Stomach (tissue), 19 donors: ENCODE measurements around the gene KRTAP1-3. TPM values are rescaled to one million over a fixed set of nuclear protein-coding genes. Genes with fewer than 3 reads are reported as not detected.
"Not testable (repeated sequence)": the region's sequence is repeated elsewhere in the genome, so short reads cannot be mapped to it uniquely, and the experiment has no call there.

Experiments used
- DNase-seq, 2 donors: peaks; one replicate each; pipeline versions ENCODE4 v3.0.0 to v3.0.0-alpha.2; 2013 to 2019
- H3K27ac ChIP-seq, 5 donors: fragments of 200-600 bp in 4 of 5; sonication (generic) in 4 of 5; one replicate each; pipeline ENCODE4 v1.5.1; 2013 to 2019; ENCODE audit warnings: mild to moderate bottlenecking in 1 of 5, moderate library complexity in 1 of 5
- H3K27me3 ChIP-seq, 3 donors: fragments of 200-600 bp; sonication (generic); one replicate each; pipeline ENCODE4 v1.5.1; 2017 to 2019; ENCODE audit warnings: mixed run types in 1 of 3
- H3K36me3 ChIP-seq, 4 donors: fragments of 200-600 bp; sonication (generic); 1 replicate in 3 of 4; 2 replicates in 1 of 4; pipeline ENCODE4 v1.5.1; 2016 to 2019
- H3K4me1 ChIP-seq, 4 donors: fragments of 200-600 bp; sonication (generic); one replicate each; pipeline ENCODE4 v1.5.1; 2016 to 2019
- H3K4me3 ChIP-seq, 4 donors: fragments of 200-600 bp; sonication (generic) in 3 of 4; one replicate each; pipeline ENCODE4 v1.5.1; 2016 to 2019; ENCODE audit warnings: mild to moderate bottlenecking in 1 of 4
- H3K9me3 ChIP-seq, 4 donors: fragments of 200-600 bp; sonication (generic); one replicate each; pipeline ENCODE4 v1.5.1; 2016 to 2019
- CTCF ChIP-seq, 7 experiments: fragments of 450-650 bp in 4 of 7; fragments of 200-600 bp in 3 of 7; sonication (generic) in 3 of 7; IDR thresholded peaks; one replicate each; pipeline ENCODE4 v1.5.1; 2016 to 2019; ENCODE audit warnings: antibody characterized with exemption in 7 of 7, control low read depth in 2 of 7, mild to moderate bottlenecking in 1 of 7
- EP300 ChIP-seq: sonication (generic); formaldehyde crosslinking; IDR thresholded peaks from one replicate; pipeline ENCODE4 v1.6.1; 2017; ENCODE audit warnings: antibody characterized with exemption
- POLR2A ChIP-seq, 4 donors: fragments of 450-650 bp; IDR thresholded peaks; one replicate each; pipeline ENCODE4 v1.6.1; 2016; ENCODE audit warnings: antibody characterized with exemption in 4 of 4, control low read depth in 2 of 4, mild to moderate bottlenecking in 1 of 4, moderate library complexity in 1 of 4
- POLR2AphosphoS5 ChIP-seq, 3 donors: sonication (generic); formaldehyde crosslinking; IDR thresholded peaks; one replicate each; pipeline ENCODE4 v1.6.1; 2016; ENCODE audit warnings: antibody characterized with exemption in 3 of 3
- WGBS, 5 donors: extraction: QIAGEN DNeasy Blood & Tissue Kit in 3 of 5; methylation state at CpG; one replicate each; pipeline versions ENCODE4 v1.1.5 to v1.1.7; 2013 to 2018; 5-methylcytosine and 5-hydroxymethylcytosine counted together
- intact Hi-C: fragments of 100-400 bp; cut with DNase I; formaldehyde crosslinking; loops from one replicate; pipeline ENCODE4 v1.15.1; 2023; ENCODE audit warnings: low total_unique reads
- long read RNA-seq, 10 donors: transcript quantifications; one replicate each; lab custom pipeline, GENCODE V29; 2026
- polyA plus RNA-seq, 3 donors: library from polyadenylated mRNA; stranded (reverse); fragments of 200-250 nt; gene quantifications; one replicate each; pipeline ENCODE4 v1.2.3, GENCODE V29; 2013
- total RNA-seq, 5 donors: library from RNA; depleted of rRNA; stranded (reverse); fragments of >200 nt; gene quantifications; one replicate each; pipeline versions ENCODE4 v1.1.0 to v1.2.3, GENCODE V29; 2014 to 2016
- donor health status: healthy with polysubstance abuse.
- donor health status: Bipolar disorder and iron deficiency.
- donor health status: healthy.

KRTAP1-3 gene
- total RNA-seq (not detected), polyA plus RNA-seq (not detected)
- long read RNA-seq, donor 1 = 0 reads
- long read RNA-seq, donor 2 = 0 reads
- long read RNA-seq, donor 3 = 0 reads
- long read RNA-seq, donor 4 = 0 reads
- long read RNA-seq, donor 5 = 0 reads
- long read RNA-seq, donor 6 = 0 reads
- long read RNA-seq, donor 7, partial matches to known transcripts = 0 of 1 reads
- long read RNA-seq, donor 7, other reads (novel, unspliced or antisense) = 0 of 1 reads
- long read RNA-seq, donor 8 = 0 reads
- long read RNA-seq, donor 9 = 0 reads
- long read RNA-seq, donor 10 = 0 reads

GRCh38 chr17:41034346-41034935 is at the start of gene KRTAP1-3:
Gene KRTAP1-3 (minus strand): TSS chr17:41034874. CDS start chr17:41034821, 53 bp downstream.
- H3K9me3 ChIP-seq, DNase-seq, H3K27me3 ChIP-seq, H3K4me3 ChIP-seq, H3K4me1 ChIP-seq, intact Hi-C loops, H3K27ac ChIP-seq, H3K36me3 ChIP-seq: not testable (repeated sequence)
- WGBS, 5 donors = 82 to 88% (median 83%) methylated on average over 4 to 10 of the region's 10 CpGs

GRCh38 chr17:41084100-41084856 is 49.6 kb upstream of the KRTAP1-3 start, which contains the start of gene KRTAP4-7:
Gene KRTAP4-7 (plus strand): TSS chr17:41084150. CDS start chr17:41084207, 57 bp downstream.
- H3K36me3 ChIP-seq, H3K4me3 ChIP-seq, H3K27ac ChIP-seq, H3K4me1 ChIP-seq, H3K27me3 ChIP-seq, intact Hi-C loops, DNase-seq, H3K9me3 ChIP-seq: not testable (repeated sequence)
- WGBS, 5 donors = 72 to 84% (median 79%) methylated on average over 6 to 14 of the region's 14 CpGs

GRCh38 chr17:41083427-41083826 is 48.8 kb upstream of the KRTAP1-3 start:
- H3K27me3 ChIP-seq, DNase-seq, H3K4me3 ChIP-seq, H3K27ac ChIP-seq, H3K4me1 ChIP-seq, H3K9me3 ChIP-seq, H3K36me3 ChIP-seq, intact Hi-C loops: not testable (repeated sequence)
- WGBS, 5 donors = 71 to 94% (median 86%) methylated on average over 2 of the region's 2 CpGs

GRCh38 chr17:41082626-41083025 is 48.0 kb upstream of the KRTAP1-3 start:
- no peak overlapping the region for H3K27ac ChIP-seq
- H3K9me3 ChIP-seq = no peaks in the 10 kb centered on the region
- H3K36me3 ChIP-seq = no peaks in the 10 kb centered on the region
- DNase-seq = no peak
- H3K4me3 ChIP-seq = no peak overlapping the region
- no peaks in the 10 kb centered on the region for H3K4me1 ChIP-seq
- no peak for TF ChIP-seq CTCF (IDR thresholded peaks at IDR 0.05)
- 35 to 52% (median 43%) methylated on average over 4 of the region's 4 CpGs for WGBS, 5 donors
- intact Hi-C loops = no loop called here
- H3K27me3 ChIP-seq = no peaks in the 10 kb centered on the region

GRCh38 chr17:41076788-41077187 is 42.1 kb upstream of the KRTAP1-3 start:
- Histone ChIP-seq H3K4me3 (no peak overlapping the region), H3K27ac (no peak overlapping the region), H3K36me3 (no peaks in the 10 kb centered on the region), H3K27me3 (peaks cover 0 to 10% (median 0%) of the 10 kb centered on the region in 3 donors), H3K9me3 (no peaks in the 10 kb centered on the region), H3K4me1 (no peaks in the 10 kb centered on the region)
- no peak for DNase-seq
- intact Hi-C loops = no loop called here
- TF ChIP-seq POLR2AphosphoS5 (IDR thresholded peaks at IDR 0.05) (no peak), POLR2A (IDR thresholded peaks at IDR 0.05) (no peak), EP300 (no peak), CTCF (IDR thresholded peaks at IDR 0.05) (no peak)

- H3K36me3 ChIP-seq = no peaks in the 10 kb centered on the region
- WGBS, 5 donors = 85 to 98% (median 91%) methylated on average over 2 of the region's 2 CpGs
- intact Hi-C loops = no loop called here
- no peak for DNase-seq
- H3K4me3 ChIP-seq = no peak overlapping the region
- H3K4me1 ChIP-seq = no peaks in the 10 kb centered on the region
- peaks cover 0 to 10% (median 0%) of the 10 kb centered on the region in 3 donors for H3K27me3 ChIP-seq
- no peak overlapping the region for H3K27ac ChIP-seq
- H3K9me3 ChIP-seq = no peaks in the 10 kb centered on the region
- no peak for TF ChIP-seq POLR2A (IDR thresholded peaks at IDR 0.05)
These were observed 39.0 kb upstream of the KRTAP1-3 start for GRCh38 chr17:41073676-41074075.
